ENCODE measurements around the gene PLAAT2. TPM values are rescaled to one million over a fixed set of nuclear protein-coding genes. Genes with fewer than 3 reads are reported as not detected.

Gene PLAAT2
- total RNA-seq (1 to 10 TPM; 5.0 to 6.0 TPM), polyA plus RNA-seq (ENCODE audit: insufficient read length in 6 of 6) (not detected)
- long read RNA-seq, donor 1, result 0 reads
- long read RNA-seq, donor 2, result 0 reads
- long read RNA-seq, donor 3, result 0 reads
- long read RNA-seq, donor 4, partial matches to known transcripts, result 0 of 7 reads
- long read RNA-seq, donor 4, other reads (novel, unspliced or antisense), result 3 of 7 reads
- long read RNA-seq, donor 5, result 0 reads
- long read RNA-seq, donor 6, result 0 reads
- long read RNA-seq, donor 7, result 0 reads
- long read RNA-seq, donor 8, result 0 reads
- long read RNA-seq, donor 9, result 0 reads
- long read RNA-seq, donor 10, partial matches to known transcripts, result 0 of 3 reads
- long read RNA-seq, donor 10, other reads (novel, unspliced or antisense), result 1 of 3 reads
- long read RNA-seq, donor 11, result 0 reads
- long read RNA-seq, donor 12, result 0 reads

DNA sequence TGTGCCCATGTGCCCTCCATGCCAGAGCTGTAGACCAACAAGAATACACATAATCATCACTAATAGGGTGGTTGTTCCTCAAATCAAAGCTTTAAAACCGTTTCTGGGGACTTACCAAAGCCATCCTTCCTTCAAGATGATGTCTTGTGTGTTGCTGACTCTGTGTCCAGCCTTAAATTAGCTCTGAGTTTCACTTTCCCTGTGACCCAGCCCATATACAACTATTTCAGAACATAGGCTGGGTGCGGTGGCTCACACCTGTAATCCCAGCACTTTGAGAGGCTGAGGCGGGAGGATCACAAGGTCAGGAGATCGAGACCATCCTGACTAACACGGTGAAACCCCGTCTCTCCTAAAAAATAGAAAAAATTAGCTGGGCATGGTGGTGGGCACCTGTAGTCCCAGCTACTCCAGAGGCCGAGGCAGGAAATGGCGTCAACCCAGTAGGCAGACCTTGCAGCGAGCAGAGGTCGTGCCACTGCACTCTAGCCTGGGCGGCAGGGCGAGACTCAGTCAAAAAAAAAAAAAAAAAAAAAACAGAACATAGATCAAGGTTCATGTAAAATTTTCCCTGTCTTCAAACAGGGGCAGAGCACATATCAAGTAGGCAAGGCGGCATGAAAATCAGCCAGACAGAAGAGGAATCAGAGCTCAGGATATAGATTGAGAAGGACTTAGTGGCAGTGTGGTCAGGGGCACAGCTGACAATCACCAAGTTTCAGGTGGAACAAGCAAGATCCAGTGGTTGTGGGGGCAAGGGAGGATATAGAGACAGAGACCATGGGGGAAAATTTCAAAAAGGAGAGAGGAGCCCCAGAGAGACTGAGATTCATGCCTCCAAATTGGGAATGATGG, at the start of gene PLAAT2:
PLAAT2 (minus strand) TSS at position 179 of the 855 bp plus-strand sequence; CDS start at position 124, 55 bp downstream.
- Histone ChIP-seq H3K4me3 (no peak within 1 kb of the TSS), H3K4me1 (peaks cover 10 to 42% of the 10 kb centered on the region in 2 donors), H3K27ac (peak within 1 kb of the TSS in 1 of 2 donors; percentile 70), H3K27me3 (no peaks in the 10 kb centered on the region), H3K9me3 (no peaks in the 10 kb centered on the region), H3K36me3 (no peaks in the 10 kb centered on the region)
- intact Hi-C loops (cut with DNase I), result no loop called here
- TF ChIP-seq, protein P1, sequence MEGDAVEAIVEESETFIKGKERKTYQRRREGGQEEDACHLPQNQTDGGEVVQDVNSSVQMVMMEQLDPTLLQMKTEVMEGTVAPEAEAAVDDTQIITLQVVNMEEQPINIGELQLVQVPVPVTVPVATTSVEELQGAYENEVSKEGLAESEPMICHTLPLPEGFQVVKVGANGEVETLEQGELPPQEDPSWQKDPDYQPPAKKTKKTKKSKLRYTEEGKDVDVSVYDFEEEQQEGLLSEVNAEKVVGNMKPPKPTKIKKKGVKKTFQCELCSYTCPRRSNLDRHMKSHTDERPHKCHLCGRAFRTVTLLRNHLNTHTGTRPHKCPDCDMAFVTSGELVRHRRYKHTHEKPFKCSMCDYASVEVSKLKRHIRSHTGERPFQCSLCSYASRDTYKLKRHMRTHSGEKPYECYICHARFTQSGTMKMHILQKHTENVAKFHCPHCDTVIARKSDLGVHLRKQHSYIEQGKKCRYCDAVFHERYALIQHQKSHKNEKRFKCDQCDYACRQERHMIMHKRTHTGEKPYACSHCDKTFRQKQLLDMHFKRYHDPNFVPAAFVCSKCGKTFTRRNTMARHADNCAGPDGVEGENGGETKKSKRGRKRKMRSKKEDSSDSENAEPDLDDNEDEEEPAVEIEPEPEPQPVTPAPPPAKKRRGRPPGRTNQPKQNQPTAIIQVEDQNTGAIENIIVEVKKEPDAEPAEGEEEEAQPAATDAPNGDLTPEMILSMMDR (IDR thresholded peaks at IDR 0.05), result no peak
- ATAC-seq (no peak), DNase-seq (no peak)

DNA sequence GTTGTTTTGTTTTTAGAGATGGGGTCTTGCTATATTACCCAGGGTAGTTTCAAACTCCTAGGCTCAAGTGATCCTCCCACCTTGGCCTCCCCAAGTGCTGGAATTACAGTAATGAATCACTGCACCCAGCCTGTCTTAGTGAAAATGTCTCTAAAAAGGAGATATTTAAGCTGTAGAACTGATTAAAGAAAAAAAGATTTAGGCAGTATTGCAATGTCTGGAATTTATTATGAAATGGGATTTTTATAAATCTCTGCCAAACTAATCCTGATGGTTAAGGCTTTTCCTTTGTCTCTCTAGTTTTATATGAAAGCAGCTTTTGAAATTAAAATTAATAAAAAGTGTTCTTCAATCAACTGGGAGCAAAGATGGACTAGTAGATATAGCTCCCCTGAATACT, 49.0 kb upstream of the PLAAT2 start:
- no peaks in the 10 kb centered on the region for H3K36me3 ChIP-seq
- H3K27me3 ChIP-seq, result peaks cover 0 to 23% of the 10 kb centered on the region in 2 donors
- peaks cover 4 to 64% of the 10 kb centered on the region in 2 donors for H3K4me1 ChIP-seq
- ATAC-seq, result no peak
- H3K4me3 ChIP-seq, result peak overlapping the region in 1 of 2 donors; percentile 73
- no peak for DNase-seq
- peak overlapping the region in 1 of 2 donors; percentile 76 for H3K27ac ChIP-seq
- TF ChIP-seq, protein P1 (IDR thresholded peaks at IDR 0.05), result no peak
- H3K9me3 ChIP-seq, result no peaks in the 10 kb centered on the region
- intact Hi-C loops (cut with DNase I), result no loop called here

DNA sequence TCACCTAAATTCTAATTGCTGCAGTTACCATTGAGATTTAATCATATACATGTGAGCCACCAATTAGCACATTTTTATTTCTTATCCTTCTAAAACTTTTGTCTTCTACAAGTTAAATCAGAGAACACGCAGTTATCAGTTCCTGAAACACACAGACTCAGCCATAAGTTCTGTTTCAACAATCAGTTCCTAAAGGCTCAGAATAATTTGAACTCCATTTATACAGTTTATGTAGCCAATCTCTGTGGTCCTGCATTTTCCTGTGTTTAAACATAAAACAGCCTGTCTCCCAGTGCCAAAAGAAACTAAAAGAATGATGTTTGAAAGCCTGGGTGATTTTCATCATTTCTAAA, 48.2 kb upstream of the PLAAT2 start:
- no peaks in the 10 kb centered on the region for H3K9me3 ChIP-seq
- H3K4me1 ChIP-seq, result peaks cover 4 to 64% of the 10 kb centered on the region in 2 donors
- no peaks in the 10 kb centered on the region for H3K36me3 ChIP-seq
- intact Hi-C loops (cut with DNase I), result no loop called here
- DNase-seq (peak in 1 of 4 donors; percentile 14), ATAC-seq (no peak)
- H3K27ac ChIP-seq, result peak overlapping the region in 1 of 2 donors; percentile 28
- H3K27me3 ChIP-seq, result peaks cover 0 to 23% of the 10 kb centered on the region in 2 donors
- no peak overlapping the region for H3K4me3 ChIP-seq
- TF ChIP-seq, protein P1 (IDR thresholded peaks at IDR 0.05), result no peak

DNA sequence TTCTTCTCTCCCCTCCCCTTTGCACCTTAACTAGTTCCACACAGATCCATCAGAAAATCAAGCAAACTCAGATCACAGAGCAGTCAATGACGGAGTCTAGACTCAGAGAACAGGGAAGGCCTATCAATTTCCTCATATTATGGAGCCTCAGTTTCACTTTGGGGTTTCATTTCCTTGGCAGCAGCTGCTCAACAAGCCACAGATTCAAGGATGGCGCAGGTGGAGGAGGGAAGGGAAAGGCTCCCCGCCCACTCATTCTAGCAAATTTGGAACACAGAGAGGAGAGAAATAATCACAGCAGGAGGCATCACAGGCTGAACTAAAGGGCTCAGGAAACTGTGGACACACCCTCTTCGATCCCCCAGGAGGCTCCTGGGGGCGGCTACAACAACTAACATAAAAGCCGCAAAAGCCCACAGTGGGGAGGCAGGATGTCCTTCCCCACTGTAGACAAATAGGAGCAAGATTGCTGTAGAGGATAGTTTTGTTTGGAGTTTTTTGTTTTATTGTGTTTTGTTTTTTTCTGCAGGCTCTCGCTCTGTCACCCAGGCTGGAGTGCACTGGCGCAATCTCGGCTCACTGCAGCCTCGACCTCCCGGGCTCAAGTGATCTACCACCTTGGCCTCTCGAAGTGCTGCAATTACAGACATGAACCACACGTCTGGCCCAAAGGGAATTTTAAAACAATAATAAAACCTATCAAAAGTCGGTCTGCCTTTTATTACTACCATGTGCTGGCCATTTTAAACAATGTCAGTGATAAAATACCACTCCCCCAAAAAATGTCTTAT, 47.6 kb upstream of the PLAAT2 start:
- intact Hi-C loops (cut with DNase I), result no loop called here
- Histone ChIP-seq H3K27me3 (peaks cover 0 to 23% of the 10 kb centered on the region in 2 donors), H3K4me1 (peaks cover 4 to 64% of the 10 kb centered on the region in 2 donors), H3K4me3 (no peak overlapping the region), H3K27ac (peak overlapping the region in 1 of 2 donors; percentile 28), H3K9me3 (no peaks in the 10 kb centered on the region), H3K36me3 (no peaks in the 10 kb centered on the region)
- TF ChIP-seq, protein P1 (IDR thresholded peaks at IDR 0.05), result peak in 1 of 2 donors; percentile 24
- DNase-seq (no peak), ATAC-seq (no peak)
